Fibroblast of lung (primary cell): ENCODE measurements around the gene SNAI3. TPM values are rescaled to one million over a fixed set of nuclear protein-coding genes. Genes with fewer than 3 reads are reported as not detected.
A peak's percentile ranks its signal among the peaks of the same experiment; 100 is the strongest.

Experiments used
- DNase-seq, 2 donors: peaks; one replicate each; pipeline versions ENCODE4 v3.0.0 to v3.0.0-alpha.2; 2010; ENCODE audit warnings: low read depth in 2 of 2
- H2AFZ ChIP-seq: 2 replicates; pipeline ENCODE4 v1.5.1; 2012; ENCODE audit warnings: low read length, control low read depth, inconsistent platforms
- H3K27ac ChIP-seq: 2 replicates; pipeline ENCODE4 v1.5.1; 2011; ENCODE audit warnings: low read length, control low read depth; ENCODE audit not compliant: insufficient read depth
- H3K27me3 ChIP-seq: 2 replicates; pipeline ENCODE4 v1.5.1; 2011; ENCODE audit warnings: mild to moderate bottlenecking, low read length; ENCODE audit not compliant: control insufficient read depth, insufficient read depth
- H3K36me3 ChIP-seq: 2 replicates; pipeline ENCODE4 v1.5.1; 2011; ENCODE audit warnings: low read length; ENCODE audit not compliant: control insufficient read depth, insufficient read depth
- H3K4me1 ChIP-seq: 2 replicates; pipeline ENCODE4 v1.5.1; 2011; ENCODE audit warnings: low read length; ENCODE audit not compliant: control insufficient read depth, insufficient read depth; ENCODE audit errors: extremely low read depth
- H3K4me2 ChIP-seq: 2 replicates; pipeline ENCODE4 v1.5.1; 2011; ENCODE audit warnings: low read length, control low read depth; ENCODE audit not compliant: insufficient read depth; ENCODE audit errors: extremely low read depth
- H3K4me3 ChIP-seq, 4 experiments: fragments of 200-600 bp in 1 of 4; sonication (generic) in 1 of 4; replicated peaks in 1 of 4; 2 replicates each; pipeline ENCODE4 v1.5.1; 2011 to 2016; ENCODE audit warnings: low read length in 4 of 4, low read depth in 3 of 4, mild to moderate bottlenecking in 3 of 4, control low read depth in 2 of 4, inconsistent platforms in 1 of 4, mixed read lengths in 1 of 4; ENCODE audit not compliant: insufficient read depth in 1 of 4; ENCODE audit errors: control extremely low read depth in 1 of 4
- H3K79me2 ChIP-seq: 2 replicates; pipeline ENCODE4 v1.5.1; 2012; ENCODE audit warnings: mild to moderate bottlenecking, low read length, inconsistent platforms; ENCODE audit not compliant: control insufficient read depth, insufficient read depth
- H3K9ac ChIP-seq: 2 replicates; pipeline ENCODE4 v1.5.1; 2011; ENCODE audit warnings: mild to moderate bottlenecking, low read length, control low read depth; ENCODE audit not compliant: insufficient read depth
- H3K9me3 ChIP-seq: 2 replicates; pipeline ENCODE4 v1.5.1; 2012; ENCODE audit warnings: low read depth, low read length; ENCODE audit not compliant: control insufficient read depth, insufficient read depth
- H4K20me1 ChIP-seq: 2 replicates; pipeline ENCODE4 v1.5.1; 2011; ENCODE audit warnings: low read length; ENCODE audit not compliant: control insufficient read depth, insufficient read depth; ENCODE audit errors: extremely low read depth
- CTCF ChIP-seq, 2 donors: IDR thresholded peaks in 1 of 2; conservative IDR thresholded peaks in 1 of 2; 1 replicate in 1 of 2; 2 replicates in 1 of 2; pipeline ENCODE4 v1.5.1; 2011 to 2012; ENCODE audit warnings: low read length in 2 of 2, control low read depth in 1 of 2, inconsistent platforms in 1 of 2, low read depth in 1 of 2, mild to moderate bottlenecking in 1 of 2
- EZH2 ChIP-seq: IDR thresholded peaks from 2 replicates; pipeline ENCODE4 v1.5.1; 2012; ENCODE audit warnings: low read length, control low read depth, mild to moderate bottlenecking; ENCODE audit errors: missing control alignments
- polyA plus RNA-seq, 2 donors: library from polyadenylated mRNA; depleted of rRNA in 1 of 2; stranded (reverse) in 1 of 2; unstranded in 1 of 2; fragments of >200 nt; gene quantifications; 2 replicates each; pipeline ENCODE4 v1.2.1, GENCODE V29; 2011 to 2012; ENCODE audit warnings: missing spikeins in 1 of 2
- total RNA-seq: library from RNA; depleted of rRNA; stranded (reverse); fragments of >200 nt; gene quantifications from 2 replicates; pipeline ENCODE4 v1.2.1, GENCODE V29; 2014

SNAI3 gene
- total and polyA plus RNA-seq, 2 donors (not counting 1 experiment from before 2014, with no cell fraction given) = 0.17 TPM; not detected in 1

GRCh38 chr16:88636488-88637265 is 49.6 kb downstream of the SNAI3 start:
- Histone ChIP-seq H3K4me1 (peaks cover 2% of the 10 kb centered on the region), H4K20me1 (no peaks in the 10 kb centered on the region), H3K27ac (no peak overlapping the region), H3K4me2 (no peak overlapping the region), H3K36me3 (peaks cover 6% of the 10 kb centered on the region), H2AFZ (no peak overlapping the region), H3K27me3 (peaks cover 22% of the 10 kb centered on the region), H3K9ac (no peak overlapping the region), H3K9me3 (no peaks in the 10 kb centered on the region), H3K4me3 (no peak overlapping the region), H3K79me2 (no peaks in the 10 kb centered on the region)
- no peak for DNase-seq
- TF ChIP-seq EZH2 (no peak), CTCF (conservative IDR thresholded peaks at IDR 0.05 in 1 of 2, IDR thresholded peaks at IDR 0.05 in 1 of 2; ENCODE audit: low read depth in 1 of 2, low read length in 2 of 2) (no peak)

- Histone ChIP-seq H3K36me3 (peaks cover 8% of the 10 kb centered on the region), H3K4me3 (no peak overlapping the region), H3K9ac (no peak overlapping the region), H3K27me3 (peaks cover 22% of the 10 kb centered on the region), H3K4me2 (no peak overlapping the region), H4K20me1 (no peaks in the 10 kb centered on the region), H3K4me1 (peaks cover 2% of the 10 kb centered on the region), H3K27ac (no peak overlapping the region), H2AFZ (no peak overlapping the region), H3K9me3 (no peaks in the 10 kb centered on the region), H3K79me2 (no peaks in the 10 kb centered on the region)
- DNase-seq = no peak
- TF ChIP-seq EZH2 = no peak
- TF ChIP-seq CTCF (conservative IDR thresholded peaks at IDR 0.05 in 1 of 2, IDR thresholded peaks at IDR 0.05 in 1 of 2; ENCODE audit: low read depth in 1 of 2, low read length in 2 of 2) = no peak
These were observed 50.5 kb downstream of the SNAI3 start for GRCh38 chr16:88635671-88636319.

GRCh38 chr16:88634994-88635670 is 51.2 kb downstream of the SNAI3 start:
- no peaks in the 10 kb centered on the region for H4K20me1 ChIP-seq
- no peak overlapping the region for H3K27ac ChIP-seq
- H2AFZ ChIP-seq = peak overlapping the region; percentile 29
- H3K36me3 ChIP-seq = peaks cover 11% of the 10 kb centered on the region
- H3K9ac ChIP-seq = peak overlapping the region; percentile 42
- TF ChIP-seq EZH2 (no peak), CTCF (conservative IDR thresholded peaks at IDR 0.05 in 1 of 2, IDR thresholded peaks at IDR 0.05 in 1 of 2; ENCODE audit: low read depth in 1 of 2, low read length in 2 of 2) (no peak)
- H3K4me3 ChIP-seq = peak overlapping the region in 3 of 4 experiments; percentile 26 to 47 (median 42)
- no peak for DNase-seq
- peak overlapping the region; percentile 71 for H3K4me2 ChIP-seq
- no peaks in the 10 kb centered on the region for H3K79me2 ChIP-seq
- H3K27me3 ChIP-seq = peaks cover 19% of the 10 kb centered on the region
- no peaks in the 10 kb centered on the region for H3K9me3 ChIP-seq
- peaks cover 2% of the 10 kb centered on the region for H3K4me1 ChIP-seq
